Measurements from ENCODE around the gene TRAF3IP3. TPM values are rescaled to one million over a fixed set of nuclear protein-coding genes. Genes with fewer than 3 reads are reported as not detected.

TRAF3IP3 gene
- total RNA-seq, 4 donors from 2014 or later, result 0.77 to 5.7 (median 3.5) TPM

- 80 to 83% methylated on average over 1 of the region's 5 CpGs for WGBS, 2 donors (ENCODE audit: low coverage in 1 of 2)
- Histone ChIP-seq H3K9me3 (no peaks in the 10 kb centered on the region), H3K4me1 (peaks cover 0 to 6% (median 0%) of the 10 kb centered on the region in 3 donors), H3K4me3 (peak overlapping the region in 1 of 2 donors; percentile 12), H3K27me3 (no peaks in the 10 kb centered on the region), H3K27ac (peak overlapping the region in 1 of 4 donors; percentile 22), H3K36me3 (no peaks in the 10 kb centered on the region)
- no peak for TF ChIP-seq POLR2A (IDR thresholded peaks at IDR 0.05)
- TF ChIP-seq, protein P1, sequence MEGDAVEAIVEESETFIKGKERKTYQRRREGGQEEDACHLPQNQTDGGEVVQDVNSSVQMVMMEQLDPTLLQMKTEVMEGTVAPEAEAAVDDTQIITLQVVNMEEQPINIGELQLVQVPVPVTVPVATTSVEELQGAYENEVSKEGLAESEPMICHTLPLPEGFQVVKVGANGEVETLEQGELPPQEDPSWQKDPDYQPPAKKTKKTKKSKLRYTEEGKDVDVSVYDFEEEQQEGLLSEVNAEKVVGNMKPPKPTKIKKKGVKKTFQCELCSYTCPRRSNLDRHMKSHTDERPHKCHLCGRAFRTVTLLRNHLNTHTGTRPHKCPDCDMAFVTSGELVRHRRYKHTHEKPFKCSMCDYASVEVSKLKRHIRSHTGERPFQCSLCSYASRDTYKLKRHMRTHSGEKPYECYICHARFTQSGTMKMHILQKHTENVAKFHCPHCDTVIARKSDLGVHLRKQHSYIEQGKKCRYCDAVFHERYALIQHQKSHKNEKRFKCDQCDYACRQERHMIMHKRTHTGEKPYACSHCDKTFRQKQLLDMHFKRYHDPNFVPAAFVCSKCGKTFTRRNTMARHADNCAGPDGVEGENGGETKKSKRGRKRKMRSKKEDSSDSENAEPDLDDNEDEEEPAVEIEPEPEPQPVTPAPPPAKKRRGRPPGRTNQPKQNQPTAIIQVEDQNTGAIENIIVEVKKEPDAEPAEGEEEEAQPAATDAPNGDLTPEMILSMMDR (IDR thresholded peaks at IDR 0.05), result no peak
- TF ChIP-seq EP300 (IDR thresholded peaks at IDR 0.05), result no peak
- no peak for TF ChIP-seq POLR2AphosphoS5 (IDR thresholded peaks at IDR 0.05)
- no peak for ATAC-seq
Measured at GRCh38 chr1:209756615-209757445, 977 bp downstream of the TRAF3IP3 start.

DNA sequence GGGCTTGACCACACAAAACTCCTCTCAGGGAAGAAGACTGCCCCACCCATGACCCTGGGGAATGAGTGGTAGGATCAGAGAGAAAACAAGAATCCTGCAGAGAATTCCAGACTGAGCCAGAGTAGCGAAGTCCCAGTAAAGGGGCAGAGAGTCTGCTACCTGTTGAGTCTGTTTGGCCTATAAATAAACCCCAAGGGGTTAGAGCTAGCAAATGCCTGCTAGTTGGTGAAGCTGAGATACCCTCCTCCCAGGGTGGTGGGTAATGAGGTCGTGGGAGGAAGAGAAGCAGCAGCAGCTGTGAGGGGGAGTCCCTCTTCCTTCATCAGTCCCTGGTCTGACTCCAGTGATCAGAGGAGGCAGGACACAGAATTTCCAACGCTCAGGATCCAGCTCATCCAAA, 2.5 kb downstream of the TRAF3IP3 start:
- Histone ChIP-seq H3K4me3 (no peak overlapping the region), H3K36me3 (no peaks in the 10 kb centered on the region), H3K27ac (no peak overlapping the region), H3K9me3 (no peaks in the 10 kb centered on the region), H3K4me1 (peaks cover 0 to 6% (median 0%) of the 10 kb centered on the region in 3 donors), H3K27me3 (no peaks in the 10 kb centered on the region)
- ATAC-seq, result no peak
- 100% methylated on average over 2 of the region's 3 CpGs; no CpG with 5 or more reads in 1 of the 2 donors for WGBS, 2 donors (ENCODE audit: low coverage in 1 of 2)
- TF ChIP-seq POLR2A (IDR thresholded peaks at IDR 0.05) (no peak), POLR2AphosphoS5 (IDR thresholded peaks at IDR 0.05) (no peak), EP300 (IDR thresholded peaks at IDR 0.05) (no peak)
- TF ChIP-seq, protein P1 (IDR thresholded peaks at IDR 0.05), result no peak

GRCh38 chr1:209759829-209760359, 4.0 kb downstream of the TRAF3IP3 start:
- H3K4me3 ChIP-seq, result no peak overlapping the region
- no peak for ATAC-seq
- no CpG with 5 or more reads among the region's 12 CpGs for WGBS, 2 donors (ENCODE audit: low coverage in 1 of 2)

DNA sequence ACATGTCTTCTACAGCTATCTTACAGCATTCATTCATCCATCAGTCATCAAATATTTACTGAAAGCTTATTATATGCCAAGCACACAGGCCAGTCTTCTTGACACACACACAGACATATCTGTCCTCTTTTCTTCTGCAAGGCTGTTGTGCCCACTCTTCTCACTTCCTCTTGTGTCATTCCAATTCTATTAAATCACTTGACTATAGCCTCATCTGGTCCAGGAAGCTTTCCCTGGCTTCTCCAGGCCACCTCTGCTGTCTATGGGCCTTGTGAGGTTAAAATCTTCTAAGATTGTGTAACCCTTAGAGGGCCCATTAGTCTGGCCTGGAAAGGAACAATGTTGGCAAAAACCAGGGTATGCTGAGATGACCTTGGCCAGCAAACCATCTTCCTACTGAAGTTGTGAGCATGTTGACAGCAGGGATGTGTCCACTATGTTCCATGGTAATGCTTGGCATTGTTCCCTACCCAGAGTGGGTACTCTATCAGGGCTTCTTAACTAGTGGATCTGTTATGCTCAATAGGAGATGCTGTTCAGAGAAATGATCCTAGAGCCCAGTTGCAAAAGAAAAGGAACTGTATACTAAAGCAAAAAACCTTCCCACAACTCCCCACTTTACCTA, 5.3 kb downstream of the TRAF3IP3 start:
- ATAC-seq, result peak; percentile 53
- Histone ChIP-seq H3K4me3 (no peak overlapping the region), H3K4me1 (peaks cover 0 to 6% (median 0%) of the 10 kb centered on the region in 3 donors), H3K36me3 (no peaks in the 10 kb centered on the region), H3K27ac (no peak overlapping the region), H3K27me3 (no peaks in the 10 kb centered on the region), H3K9me3 (no peaks in the 10 kb centered on the region)
- TF ChIP-seq EP300 (IDR thresholded peaks at IDR 0.05), result no peak
- peak; percentile 32 for TF ChIP-seq POLR2AphosphoS5 (IDR thresholded peaks at IDR 0.05)

More at GRCh38 chr1:209759829-209760359, 4.0 kb downstream of the TRAF3IP3 start:
- Histone ChIP-seq H3K36me3 (no peaks in the 10 kb centered on the region), H3K27me3 (no peaks in the 10 kb centered on the region), H3K4me1 (peaks cover 0 to 6% (median 0%) of the 10 kb centered on the region in 3 donors), H3K9me3 (no peaks in the 10 kb centered on the region), H3K27ac (no peak overlapping the region)
- TF ChIP-seq POLR2A (IDR thresholded peaks at IDR 0.05) (no peak), EP300 (IDR thresholded peaks at IDR 0.05) (no peak)

DNA sequence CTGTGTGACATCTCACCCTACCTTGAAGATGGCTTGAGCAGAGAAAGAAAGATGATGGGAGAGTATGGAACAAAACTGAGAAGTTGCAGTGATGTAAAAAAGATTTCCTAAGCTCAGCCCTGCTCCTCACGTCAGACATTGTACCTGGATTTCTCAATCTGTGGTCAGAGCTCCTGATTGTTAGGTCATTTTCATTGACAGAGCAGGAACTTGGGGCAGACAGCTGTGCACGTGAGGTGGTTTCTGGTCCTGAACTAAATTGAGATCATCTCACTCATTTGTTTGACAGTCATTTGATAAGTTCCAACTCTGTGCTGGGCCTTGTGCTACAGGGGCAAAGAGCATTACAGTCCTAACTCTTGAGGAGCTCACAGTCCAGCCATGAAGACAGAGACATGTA, 10.2 kb downstream of the TRAF3IP3 start:
- Histone ChIP-seq H3K9me3 (no peaks in the 10 kb centered on the region), H3K27ac (no peak overlapping the region), H3K27me3 (no peaks in the 10 kb centered on the region), H3K4me3 (no peak overlapping the region), H3K36me3 (no peaks in the 10 kb centered on the region), H3K4me1 (peaks cover 4 to 39% (median 16%) of the 10 kb centered on the region in 3 donors)
- 61 to 100% methylated on average over 2 of the region's 2 CpGs for WGBS, 2 donors (ENCODE audit: low coverage in 1 of 2)
- ATAC-seq, result no peak
- TF ChIP-seq POLR2A (IDR thresholded peaks at IDR 0.05), result no peak
- no peak for TF ChIP-seq POLR2AphosphoS5 (IDR thresholded peaks at IDR 0.05)
- TF ChIP-seq, protein P1 (IDR thresholded peaks at IDR 0.05), result no peak
- TF ChIP-seq EP300 (IDR thresholded peaks at IDR 0.05), result no peak
